ENCODE data around the gene CSTPP1. TPM values are rescaled to one million over a fixed set of nuclear protein-coding genes. Genes with fewer than 3 reads are reported as not detected.

CSTPP1 gene
- total RNA-seq, 3 donors from 2014 or later, result 12.9 to 15.0 (median 14.3) TPM

DNA sequence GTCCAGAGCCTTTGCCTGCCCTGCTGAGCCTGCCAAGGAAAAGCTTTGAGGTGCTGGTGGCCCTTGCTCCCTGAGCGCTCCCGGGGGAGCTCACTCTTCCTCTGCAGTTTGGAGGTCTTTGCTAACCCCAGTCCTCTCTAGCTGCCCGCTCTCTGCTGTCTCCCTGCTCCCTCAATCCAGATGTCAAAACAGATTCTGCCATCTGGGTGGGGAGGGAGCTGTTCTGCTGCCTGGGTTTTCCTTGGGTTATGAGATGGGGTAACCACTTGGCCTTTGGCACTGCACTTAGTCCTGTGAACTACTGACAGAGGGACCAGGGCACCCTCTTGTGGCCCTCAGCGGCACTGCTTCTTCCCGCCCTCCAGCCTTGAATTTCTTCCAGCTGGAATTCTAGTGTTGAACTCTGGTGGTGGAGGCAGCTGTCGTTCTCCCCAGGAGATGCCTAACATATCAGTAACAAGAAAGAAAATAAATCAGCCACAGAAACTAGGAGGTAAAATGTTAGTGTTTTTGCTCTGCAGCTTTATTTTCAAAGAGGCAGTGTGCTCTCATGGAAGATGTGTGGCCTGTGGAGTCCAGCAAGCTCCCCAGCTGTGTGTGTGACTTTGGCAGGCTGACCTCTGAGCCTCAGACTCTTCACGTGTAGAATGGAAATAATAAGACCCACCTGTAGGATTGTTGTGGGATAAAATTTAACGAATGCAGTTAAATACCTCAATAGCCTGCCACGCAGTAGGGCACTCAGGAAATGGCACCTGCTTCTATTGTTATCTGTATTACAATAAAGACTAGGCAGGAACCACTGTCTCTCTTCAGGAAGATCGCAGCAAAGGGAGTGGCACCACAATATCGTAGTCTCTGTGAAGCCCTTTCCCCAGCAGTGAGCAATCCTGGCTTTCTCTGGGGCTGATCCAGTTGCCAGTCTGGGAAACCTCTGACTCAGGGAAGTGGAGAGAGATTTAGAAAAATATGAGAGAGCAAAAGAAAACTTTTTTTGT, 216.7 kb downstream of the CSTPP1 start:
- Mint-ChIP-seq H3K4me3 (no peak overlapping the region), H3K4me1 (ENCODE audit: low read depth) (peaks cover 31% of the 10 kb centered on the region), H3K9me3 (no peaks in the 10 kb centered on the region), H3K27me3 (ENCODE audit: low read depth) (no peaks in the 10 kb centered on the region), H3K36me3 (ENCODE audit: insufficient read depth) (peaks cover 3% of the 10 kb centered on the region)
- ATAC-seq, result peak; percentile 63 to 66
- DNase-seq, result peak; percentile 44

DNA sequence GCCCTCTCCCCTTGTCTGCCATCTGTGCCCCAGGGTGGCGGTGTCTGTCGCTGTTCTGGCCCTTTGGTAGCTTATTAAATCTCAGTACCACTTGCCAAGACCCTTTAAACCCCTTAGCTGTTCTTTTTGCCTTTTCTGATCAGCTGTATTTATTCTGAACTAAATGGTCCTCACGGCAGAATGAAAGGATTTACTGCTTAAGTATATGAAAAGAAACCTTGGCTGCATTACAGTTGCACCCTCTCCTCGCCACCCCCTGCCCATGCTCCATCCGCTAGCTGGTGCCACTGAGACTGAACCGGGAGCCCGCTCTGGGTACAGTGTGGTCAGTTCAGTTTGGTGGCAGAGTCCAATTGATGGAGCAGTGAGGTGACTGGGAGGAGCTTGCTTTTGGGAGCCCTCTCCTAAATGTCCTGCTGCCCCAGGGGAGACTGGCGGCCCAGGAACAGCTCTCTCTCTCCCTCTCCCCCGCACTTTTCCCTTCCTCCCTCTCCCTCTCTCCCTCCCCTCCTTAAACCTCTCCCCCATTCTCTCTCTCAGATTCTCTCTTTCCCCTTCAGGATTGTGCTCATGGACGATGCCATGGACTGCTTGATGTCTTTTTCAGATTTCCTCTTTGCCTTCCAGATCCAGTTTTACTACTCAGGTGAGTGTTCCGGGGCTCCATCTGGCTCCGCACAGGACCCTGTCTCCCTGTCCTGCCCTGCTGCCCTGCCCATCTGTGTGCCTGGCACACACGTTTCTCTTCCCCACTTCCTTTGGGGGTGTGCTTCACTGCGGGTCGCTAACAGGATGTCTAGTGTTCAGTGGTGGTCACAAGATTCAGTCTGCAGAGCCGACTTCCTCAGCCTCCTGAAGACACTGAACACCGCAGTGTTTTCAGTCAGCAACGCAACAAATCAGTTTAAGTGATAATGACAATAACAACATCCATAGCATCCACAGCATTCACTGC, 218.3 kb downstream of the CSTPP1 start:
- DNase-seq, result no peak
- ATAC-seq, result peak; percentile 49 to 54
- H3K9me3 Mint-ChIP-seq, result no peaks in the 10 kb centered on the region
- H3K27me3 Mint-ChIP-seq (ENCODE audit: low read depth), result no peaks in the 10 kb centered on the region
- H3K36me3 Mint-ChIP-seq (ENCODE audit: insufficient read depth), result no peaks in the 10 kb centered on the region
- H3K4me3 Mint-ChIP-seq, result peak overlapping the region; percentile 44
- H3K4me1 Mint-ChIP-seq (ENCODE audit: low read depth), result peaks cover 31% of the 10 kb centered on the region

DNA sequence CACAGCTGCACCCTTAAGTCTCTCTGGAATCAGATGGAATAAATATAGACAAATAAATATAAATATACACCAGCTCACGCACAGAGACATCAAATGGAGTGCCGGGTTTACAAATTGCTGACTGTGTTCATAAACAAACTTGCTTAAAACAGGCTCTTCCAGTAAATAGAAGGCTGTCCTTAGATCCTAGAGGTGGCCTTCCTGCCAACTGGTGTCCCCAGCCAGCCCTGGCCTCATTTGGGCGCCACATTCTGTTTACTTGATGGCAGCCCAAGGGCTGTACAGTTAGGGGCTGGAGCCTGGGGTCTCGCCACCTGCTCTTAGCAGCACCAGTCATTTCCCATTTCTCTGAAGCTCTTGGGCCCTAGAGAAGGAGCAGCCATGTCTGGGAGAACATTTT, 219.3 kb downstream of the CSTPP1 start:
- Mint-ChIP-seq H3K36me3 (ENCODE audit: insufficient read depth) (no peaks in the 10 kb centered on the region), H3K27me3 (ENCODE audit: low read depth) (no peaks in the 10 kb centered on the region), H3K4me3 (no peak overlapping the region), H3K4me1 (ENCODE audit: low read depth) (peaks cover 31% of the 10 kb centered on the region), H3K9me3 (no peaks in the 10 kb centered on the region)
- DNase-seq, result no peak
- no peak for ATAC-seq

DNA sequence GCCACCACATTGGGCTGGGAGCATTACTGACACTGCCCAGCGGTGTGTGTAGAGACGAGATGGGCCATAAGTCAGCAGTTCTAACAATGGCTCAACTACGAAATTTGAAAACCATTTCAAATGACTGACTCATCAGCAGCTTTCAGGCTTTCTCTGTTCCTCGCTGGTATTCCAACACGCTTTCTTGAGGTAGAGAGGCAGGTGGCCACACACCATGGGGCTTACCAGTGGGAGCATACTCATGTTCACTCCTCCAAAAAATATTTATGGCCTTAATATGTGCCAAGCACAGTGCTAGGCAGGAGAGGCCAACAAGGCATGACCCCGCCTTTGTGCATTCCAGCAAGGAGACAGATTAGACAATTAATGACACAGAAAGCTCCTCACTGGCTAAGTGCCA, 219.8 kb downstream of the CSTPP1 start:
- no peak for DNase-seq
- Mint-ChIP-seq H3K36me3 (ENCODE audit: insufficient read depth) (no peaks in the 10 kb centered on the region), H3K27me3 (ENCODE audit: low read depth) (no peaks in the 10 kb centered on the region), H3K4me3 (no peak overlapping the region), H3K9me3 (no peaks in the 10 kb centered on the region), H3K4me1 (ENCODE audit: low read depth) (peaks cover 31% of the 10 kb centered on the region)
- no peak for ATAC-seq

DNA sequence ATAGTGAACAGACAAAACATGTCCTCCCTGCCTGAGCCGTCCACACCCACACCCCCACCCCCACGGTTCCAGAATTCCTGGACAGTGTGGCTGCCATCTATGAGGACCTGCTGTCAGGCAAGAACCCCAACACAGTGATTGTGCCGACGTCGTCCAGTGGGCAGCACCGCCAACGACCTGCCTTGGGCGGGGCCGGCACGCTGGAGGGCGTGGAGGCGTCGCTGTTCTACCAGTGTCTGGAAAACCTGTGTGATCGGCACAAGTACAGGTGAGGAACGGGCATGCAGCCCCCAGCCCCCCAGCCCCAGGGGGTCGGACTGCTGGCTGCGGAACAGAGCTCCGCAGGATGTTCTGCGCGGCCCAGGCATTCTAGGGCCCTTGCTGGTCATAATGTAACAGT, 220.4 kb downstream of the CSTPP1 start:
- peaks cover 33% of the 10 kb centered on the region for H3K4me1 Mint-ChIP-seq (ENCODE audit: low read depth)
- ATAC-seq (no peak), DNase-seq (no peak)
- H3K9me3 Mint-ChIP-seq, result no peaks in the 10 kb centered on the region
- no peak overlapping the region for H3K4me3 Mint-ChIP-seq
- no peaks in the 10 kb centered on the region for H3K36me3 Mint-ChIP-seq (ENCODE audit: insufficient read depth)
- no peaks in the 10 kb centered on the region for H3K27me3 Mint-ChIP-seq (ENCODE audit: low read depth)

DNA sequence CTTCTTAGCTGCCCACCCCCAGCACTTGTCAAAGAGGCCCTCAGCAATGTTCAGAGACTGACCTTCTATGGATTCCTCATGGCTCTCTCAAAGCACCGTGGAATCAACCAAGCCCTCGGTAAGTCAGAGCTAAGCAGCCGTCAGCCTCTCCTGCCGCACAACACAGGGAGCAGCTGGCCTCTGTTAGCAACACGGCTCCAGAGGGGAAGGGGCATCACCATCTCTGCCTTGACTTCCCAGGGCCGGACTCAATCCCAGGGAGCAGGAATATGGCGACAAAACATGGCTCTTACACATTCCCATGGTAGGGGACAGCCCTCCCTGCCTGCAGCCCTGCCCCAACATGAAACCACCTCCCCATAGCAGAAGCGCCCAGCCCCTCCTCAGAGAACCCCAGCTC, 221.2 kb downstream of the CSTPP1 start:
- no peaks in the 10 kb centered on the region for H3K36me3 Mint-ChIP-seq (ENCODE audit: insufficient read depth)
- H3K4me1 Mint-ChIP-seq (ENCODE audit: low read depth), result peaks cover 31% of the 10 kb centered on the region
- ATAC-seq, result no peak
- H3K4me3 Mint-ChIP-seq, result no peak overlapping the region
- DNase-seq, result no peak
- H3K9me3 Mint-ChIP-seq, result no peaks in the 10 kb centered on the region
- no peaks in the 10 kb centered on the region for H3K27me3 Mint-ChIP-seq (ENCODE audit: low read depth)

DNA sequence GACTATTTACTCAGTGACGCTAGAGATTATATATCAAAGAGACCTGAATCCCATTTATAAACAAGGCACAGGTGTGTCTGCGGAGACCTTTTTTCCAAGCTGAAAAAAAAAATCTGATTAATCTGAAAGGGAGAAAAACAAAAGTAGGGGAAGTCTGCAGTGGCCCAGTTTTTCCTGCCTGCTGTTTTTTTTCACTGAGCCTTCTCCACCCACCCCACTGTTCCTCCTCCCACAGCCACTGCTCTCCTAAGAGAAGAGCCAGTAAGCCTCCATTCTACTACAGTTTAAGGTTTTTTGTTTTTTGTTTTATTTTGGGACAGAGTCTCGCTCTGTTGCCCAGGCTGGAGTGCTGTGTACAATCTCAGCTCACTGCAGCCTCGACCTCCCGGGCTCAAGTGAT, 221.7 kb downstream of the CSTPP1 start:
- H3K27me3 Mint-ChIP-seq (ENCODE audit: low read depth), result no peaks in the 10 kb centered on the region
- H3K4me1 Mint-ChIP-seq (ENCODE audit: low read depth), result peaks cover 27% of the 10 kb centered on the region
- H3K9me3 Mint-ChIP-seq, result no peaks in the 10 kb centered on the region
- no peak for DNase-seq
- no peaks in the 10 kb centered on the region for H3K36me3 Mint-ChIP-seq (ENCODE audit: insufficient read depth)
- H3K4me3 Mint-ChIP-seq, result no peak overlapping the region
- ATAC-seq, result no peak

DNA sequence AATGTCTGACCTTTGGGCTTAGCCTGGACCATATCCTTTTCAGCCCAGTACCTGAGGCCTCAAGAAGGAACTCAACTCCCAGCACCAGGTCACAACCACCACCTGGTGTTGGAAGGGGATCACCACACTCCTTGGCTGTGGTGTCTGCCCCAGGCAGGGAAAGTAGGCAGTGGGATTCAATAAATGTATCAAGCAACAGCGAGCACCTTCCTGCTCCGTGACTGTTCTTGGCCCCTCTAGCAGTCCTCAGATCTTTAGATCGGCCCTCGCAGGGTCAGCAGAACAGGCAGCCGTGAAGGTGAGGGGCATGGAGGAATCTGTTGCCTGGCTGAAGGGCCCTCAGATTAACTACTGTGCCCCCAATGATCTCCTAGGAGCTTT, 224.2 kb downstream of the CSTPP1 start:
- ATAC-seq (peak; percentile 1 to 12), DNase-seq (no peak)
- peaks cover 4% of the 10 kb centered on the region for H3K36me3 Mint-ChIP-seq (ENCODE audit: insufficient read depth)
- no peaks in the 10 kb centered on the region for H3K9me3 Mint-ChIP-seq
- no peak overlapping the region for H3K4me3 Mint-ChIP-seq
- no peaks in the 10 kb centered on the region for H3K27me3 Mint-ChIP-seq (ENCODE audit: low read depth)
- H3K4me1 Mint-ChIP-seq (ENCODE audit: low read depth), result peaks cover 3% of the 10 kb centered on the region

DNA sequence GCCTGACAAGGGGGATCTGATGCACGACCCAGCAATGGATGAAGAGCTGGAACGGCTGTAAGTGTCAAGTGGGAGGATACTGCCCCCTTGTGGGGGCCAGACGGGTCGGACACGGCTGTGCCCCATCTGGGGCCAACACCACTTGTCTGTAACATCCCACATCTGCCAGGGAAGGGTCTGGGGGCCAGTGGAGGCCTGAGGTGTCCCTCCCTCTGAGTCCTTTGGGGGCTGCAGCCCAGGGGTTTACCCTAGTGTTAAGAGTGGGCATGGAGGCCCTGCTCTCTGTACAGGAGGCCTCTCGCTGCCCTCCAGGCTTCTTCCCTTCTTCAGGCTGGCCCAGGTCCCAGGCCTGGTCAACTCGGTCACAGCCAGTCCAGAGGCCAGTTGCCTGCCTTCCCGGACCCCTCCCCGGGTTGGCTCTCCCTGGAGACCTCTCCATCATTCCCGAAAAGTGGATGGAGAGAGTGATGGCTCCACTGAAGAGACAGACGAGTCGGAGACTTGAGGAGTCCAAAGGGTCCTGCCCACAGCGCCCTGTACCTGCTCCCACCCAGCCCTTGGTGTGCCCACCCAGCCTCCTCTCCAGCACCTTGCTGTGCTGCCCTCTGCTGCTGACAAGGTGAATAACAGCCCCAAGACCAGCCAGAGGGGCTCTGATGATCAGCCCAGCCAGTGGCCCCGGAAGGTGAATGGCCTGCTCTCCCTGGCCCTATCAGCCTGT, 224.7 kb downstream of the CSTPP1 start:
- Mint-ChIP-seq H3K36me3 (ENCODE audit: insufficient read depth) (peaks cover 4% of the 10 kb centered on the region), H3K4me1 (ENCODE audit: low read depth) (peaks cover 2% of the 10 kb centered on the region), H3K27me3 (ENCODE audit: low read depth) (no peaks in the 10 kb centered on the region), H3K4me3 (no peak overlapping the region), H3K9me3 (no peaks in the 10 kb centered on the region)
- DNase-seq, result peak; percentile 43
- ATAC-seq, result peak; percentile 79 to 87

DNA sequence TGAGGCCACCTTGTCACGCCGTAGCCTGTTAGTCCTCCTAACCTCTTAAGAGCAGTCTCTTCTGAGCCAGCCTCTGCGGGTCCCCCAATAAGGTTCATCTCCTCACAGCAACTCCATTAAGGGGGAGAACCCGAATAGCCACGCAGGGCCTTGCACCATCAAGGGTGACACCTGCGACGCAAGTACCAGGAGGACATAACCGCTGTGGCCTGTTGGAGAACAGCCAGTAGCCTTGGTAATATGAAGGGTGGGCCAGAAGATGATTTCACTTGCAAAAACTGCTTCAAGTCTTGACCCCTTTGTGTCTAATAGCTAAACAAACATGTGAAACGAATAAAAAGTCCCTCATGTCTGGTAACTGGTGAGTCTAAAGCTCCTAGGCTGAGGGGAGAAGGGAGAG, 225.3 kb downstream of the CSTPP1 start:
- no peaks in the 10 kb centered on the region for H3K9me3 Mint-ChIP-seq
- no peak overlapping the region for H3K4me3 Mint-ChIP-seq
- DNase-seq (no peak), ATAC-seq (no peak)
- H3K4me1 Mint-ChIP-seq (ENCODE audit: low read depth), result peaks cover 2% of the 10 kb centered on the region
- peaks cover 4% of the 10 kb centered on the region for H3K36me3 Mint-ChIP-seq (ENCODE audit: insufficient read depth)
- no peaks in the 10 kb centered on the region for H3K27me3 Mint-ChIP-seq (ENCODE audit: low read depth)

DNA sequence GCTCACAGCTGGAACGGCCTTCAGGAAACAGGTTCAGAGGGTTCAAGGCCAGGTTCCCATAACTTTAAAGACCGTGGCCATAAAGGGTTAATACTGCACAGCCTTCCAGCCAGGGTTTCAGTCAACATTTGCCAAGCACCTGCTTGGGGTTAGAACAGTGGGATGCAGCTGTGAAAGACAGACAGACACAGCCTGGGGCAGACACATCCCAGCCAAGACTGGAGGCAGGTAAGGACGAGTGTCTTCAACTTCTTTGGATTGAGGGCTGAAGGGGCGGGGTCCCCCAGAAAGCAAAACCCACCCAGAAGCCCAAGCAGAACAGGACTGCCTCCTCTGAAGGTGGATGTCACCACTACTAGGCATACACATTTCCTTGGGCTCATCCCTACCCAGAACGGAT, 225.9 kb downstream of the CSTPP1 start:
- H3K9me3 Mint-ChIP-seq, result no peaks in the 10 kb centered on the region
- H3K27me3 Mint-ChIP-seq (ENCODE audit: low read depth), result no peaks in the 10 kb centered on the region
- H3K4me1 Mint-ChIP-seq (ENCODE audit: low read depth), result peaks cover 2% of the 10 kb centered on the region
- H3K36me3 Mint-ChIP-seq (ENCODE audit: insufficient read depth), result peaks cover 6% of the 10 kb centered on the region
- H3K4me3 Mint-ChIP-seq, result no peak overlapping the region
- ATAC-seq (no peak), DNase-seq (no peak)

DNA sequence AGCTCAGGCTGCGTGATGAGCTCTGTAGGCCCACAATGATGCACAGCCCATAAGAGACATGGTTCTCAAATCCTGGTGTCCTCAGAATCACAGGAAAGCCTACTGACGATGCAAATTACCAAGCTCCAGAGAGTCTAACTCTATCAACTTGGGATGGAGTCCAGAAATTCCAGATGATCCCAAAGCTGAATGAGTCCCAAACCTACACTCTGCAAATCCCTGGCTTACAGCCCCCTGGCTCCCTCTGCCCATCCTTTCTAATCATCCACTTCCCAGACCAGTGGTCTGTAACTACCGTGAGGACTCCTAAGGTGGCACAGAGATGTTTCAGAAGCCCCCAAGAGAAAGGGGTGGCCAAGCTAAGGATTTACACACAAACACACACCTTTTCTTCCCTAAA, 226.6 kb downstream of the CSTPP1 start:
- no peak overlapping the region for H3K4me3 Mint-ChIP-seq
- DNase-seq, result no peak

DNA sequence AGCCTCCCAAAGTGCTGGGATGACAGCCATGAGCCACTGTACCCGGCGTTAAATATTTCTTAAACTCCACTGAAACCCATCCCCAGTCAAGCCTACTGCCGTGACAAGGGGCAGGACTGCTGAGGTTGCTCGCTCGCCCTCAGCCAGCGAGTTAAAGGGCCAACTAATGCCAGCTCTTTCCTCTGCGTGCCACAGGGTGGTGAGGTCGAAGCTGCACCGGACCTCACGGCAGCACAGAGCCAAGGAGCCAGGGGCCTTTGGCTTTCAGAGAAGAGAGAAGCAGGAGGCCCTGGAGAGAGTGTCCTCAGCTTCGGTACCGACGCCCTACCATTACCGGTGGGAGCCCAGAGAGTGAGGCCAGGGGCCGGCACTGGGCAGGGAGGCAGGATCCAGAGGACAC, 227.3 kb downstream of the CSTPP1 start:
- peaks cover 2% of the 10 kb centered on the region for H3K4me1 Mint-ChIP-seq (ENCODE audit: low read depth)
- no peaks in the 10 kb centered on the region for H3K27me3 Mint-ChIP-seq (ENCODE audit: low read depth)
- ATAC-seq, result no peak
- peaks cover 10% of the 10 kb centered on the region for H3K36me3 Mint-ChIP-seq (ENCODE audit: insufficient read depth)
- DNase-seq, result no peak
- no peak overlapping the region for H3K4me3 Mint-ChIP-seq
- no peaks in the 10 kb centered on the region for H3K9me3 Mint-ChIP-seq

More for the DNA sequence above, 226.6 kb downstream of the CSTPP1 start:
- ATAC-seq, result no peak
- Mint-ChIP-seq H3K4me1 (ENCODE audit: low read depth) (peaks cover 2% of the 10 kb centered on the region), H3K9me3 (no peaks in the 10 kb centered on the region), H3K27me3 (ENCODE audit: low read depth) (no peaks in the 10 kb centered on the region), H3K36me3 (ENCODE audit: insufficient read depth) (peaks cover 10% of the 10 kb centered on the region)

DNA sequence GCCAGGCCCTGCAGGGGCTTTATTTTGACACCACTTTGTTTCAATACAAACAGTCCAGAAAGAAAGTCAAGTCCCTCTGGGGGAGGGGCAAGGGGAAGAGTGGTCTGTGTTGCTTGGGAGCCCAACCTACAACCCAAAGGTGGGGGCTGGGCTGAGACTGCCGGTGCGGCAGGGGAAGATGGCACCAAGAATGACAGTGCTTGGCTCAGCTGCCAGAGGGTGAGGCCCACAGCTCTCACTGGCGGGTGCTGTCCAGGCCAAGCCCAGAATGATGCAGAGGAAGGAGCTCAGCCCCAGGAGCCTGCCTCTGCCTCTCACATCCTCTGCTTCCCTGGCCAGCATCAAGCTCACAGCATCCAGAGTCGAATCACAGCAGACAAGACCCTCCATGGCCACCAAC, 227.8 kb downstream of the CSTPP1 start:
- no peak for ATAC-seq
- Mint-ChIP-seq H3K36me3 (ENCODE audit: insufficient read depth) (peaks cover 10% of the 10 kb centered on the region), H3K4me1 (ENCODE audit: low read depth) (peaks cover 2% of the 10 kb centered on the region), H3K9me3 (no peaks in the 10 kb centered on the region), H3K4me3 (no peak overlapping the region), H3K27me3 (ENCODE audit: low read depth) (no peaks in the 10 kb centered on the region)
- no peak for DNase-seq

All from activated T-cell treated with anti-CD3 and anti-CD28 coated beads, Interleukin-2, amount 50 U/mL, for 4 hours (primary cell).